Loucy (cell line): Measurements from ENCODE around the gene ROBO2.

Experiments
- H2AFZ ChIP-seq: fragments of 200-600 bp; sonication (generic); 2 replicates; pipeline ENCODE4 v1.6.0; 2016; ENCODE audit warnings: antibody characterized with exemption, mild to moderate bottlenecking, low read length, moderate library complexity
- H3F3A ChIP-seq: fragments of 200-600 bp; 2 replicates; pipeline ENCODE4 v1.6.0; 2016; ENCODE audit warnings: antibody characterized with exemption, low read depth, mild to moderate bottlenecking
- H3K27me3 ChIP-seq: fragments of 200-600 bp; sonication (generic); 2 replicates; pipeline ENCODE4 v1.6.1; 2014; ENCODE audit warnings: low read length, mild to moderate bottlenecking; ENCODE audit not compliant: insufficient read depth, poor library complexity, severe bottlenecking
- H3K36me3 ChIP-seq: fragments of 200-600 bp; sonication (generic); 2 replicates; pipeline ENCODE4 v1.6.1; 2016; ENCODE audit warnings: low read length; ENCODE audit not compliant: insufficient read depth
- H3K4me1 ChIP-seq: fragments of 200-600 bp; sonication (generic); 2 replicates; pipeline ENCODE4 v1.5.1; 2014; ENCODE audit warnings: low read length, mild to moderate bottlenecking; ENCODE audit not compliant: insufficient read depth, poor library complexity, severe bottlenecking
- H3K4me2 ChIP-seq: fragments of 200-600 bp; sonication (generic); 2 replicates; pipeline ENCODE4 v1.6.0; 2014; ENCODE audit warnings: antibody characterized with exemption, low read length, low read depth, mild to moderate bottlenecking; ENCODE audit not compliant: poor library complexity, severe bottlenecking
- H3K4me3 ChIP-seq: fragments of 200-600 bp; sonication (generic); 2 replicates; pipeline ENCODE4 v1.5.1; 2014; ENCODE audit warnings: low read length, mild to moderate bottlenecking, mixed read lengths; ENCODE audit not compliant: poor library complexity, severe bottlenecking
- H3K79me2 ChIP-seq: fragments of 200-600 bp; sonication (generic); 2 replicates; pipeline ENCODE4 v1.6.1; 2014; ENCODE audit warnings: low read length; ENCODE audit not compliant: insufficient read depth
- H3K9ac ChIP-seq: fragments of 200-600 bp; sonication (generic); 2 replicates; pipeline ENCODE4 v1.6.0; 2014; ENCODE audit warnings: mild to moderate bottlenecking, low read depth, low read length, moderate library complexity; ENCODE audit not compliant: poor library complexity, severe bottlenecking
- H3K9me2 ChIP-seq: fragments of 200-600 bp; sonication (generic); replicated peaks from 2 replicates; pipeline ENCODE4 v1.6.1; 2016; ENCODE audit warnings: low read depth, low read length, mixed read lengths
- H3K9me3 ChIP-seq: fragments of 200-600 bp; sonication (generic); 2 replicates; pipeline ENCODE4 v1.6.1; 2014; ENCODE audit warnings: mild to moderate bottlenecking, antibody characterized with exemption, low read length, low read depth; ENCODE audit not compliant: insufficient read depth
- H4K20me1 ChIP-seq: fragments of 200-600 bp; sonication (generic); 2 replicates; pipeline ENCODE4 v1.6.0; 2014; ENCODE audit warnings: antibody characterized with exemption, low read length, mild to moderate bottlenecking; ENCODE audit not compliant: insufficient read depth, poor library complexity, severe bottlenecking
- CTCF ChIP-seq: fragments of 200-600 bp; sonication (generic); conservative IDR thresholded peaks from 2 replicates; pipeline ENCODE4 v1.5.1; 2014; ENCODE audit warnings: mild to moderate bottlenecking, antibody characterized with exemption, low read length
- EZH2phosphoT487 ChIP-seq: fragments of 200-600 bp; IDR thresholded peaks from 2 replicates; pipeline ENCODE4 v1.6.1; 2018; ENCODE audit warnings: antibody characterized with exemption, mild to moderate bottlenecking, moderate library complexity, borderline replicate concordance

ROBO2 gene

GRCh38 chr3:77372634-77373346 lies 332.9 kb downstream of the ROBO2 start:
- H3K36me3 ChIP-seq = no peaks in the 10 kb centered on the region
- H4K20me1 ChIP-seq = no peaks in the 10 kb centered on the region
- H3K79me2 ChIP-seq = no peaks in the 10 kb centered on the region
- H3K27me3 ChIP-seq = no peaks in the 10 kb centered on the region
- H3K9ac ChIP-seq = no peak overlapping the region
- H3K4me1 ChIP-seq = no peaks in the 10 kb centered on the region
- H3K9me2 ChIP-seq = 0 out of 2 replicates have a peak, but pooled peaks cover under 1% of the 10 kb centered on the region
- H3K4me2 ChIP-seq = no peak overlapping the region
- H3F3A ChIP-seq = no peaks in the 10 kb centered on the region
- no peak overlapping the region for H3K4me3 ChIP-seq
- TF ChIP-seq EZH2phosphoT487 (no peak), CTCF (no peak)
- H3K9me3 ChIP-seq = no peaks in the 10 kb centered on the region
- no peak overlapping the region for H2AFZ ChIP-seq

DNA sequence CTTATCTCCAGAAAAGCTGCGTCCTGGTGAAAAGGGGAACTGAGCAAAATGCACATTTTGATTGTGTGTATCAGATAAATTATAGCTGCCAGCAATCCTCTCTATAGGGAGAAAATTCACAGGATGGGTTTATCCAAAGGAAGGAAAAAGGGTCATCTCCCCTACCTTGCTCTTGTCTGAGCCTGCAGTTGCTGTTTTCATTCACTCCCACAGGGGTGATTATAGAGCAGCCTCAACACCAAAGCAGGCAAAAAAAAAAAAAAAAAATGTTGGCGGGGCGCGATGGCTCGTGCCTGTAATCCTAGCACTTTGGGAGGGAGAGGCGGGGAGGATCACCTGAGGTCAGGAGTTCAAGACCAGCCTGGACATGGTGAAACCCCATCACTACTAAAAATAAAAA lies 333.7 kb downstream of the ROBO2 start:
- Histone ChIP-seq H3F3A (no peaks in the 10 kb centered on the region), H3K27me3 (no peaks in the 10 kb centered on the region), H3K9me2 (no peaks in the 10 kb centered on the region), H2AFZ (no peak overlapping the region), H3K79me2 (no peaks in the 10 kb centered on the region), H3K9ac (no peak overlapping the region), H3K9me3 (no peaks in the 10 kb centered on the region), H4K20me1 (no peaks in the 10 kb centered on the region), H3K4me1 (no peaks in the 10 kb centered on the region), H3K4me2 (no peak overlapping the region), H3K36me3 (no peaks in the 10 kb centered on the region), H3K4me3 (no peak overlapping the region)
- TF ChIP-seq EZH2phosphoT487 (no peak), CTCF (no peak)

- Histone ChIP-seq H3K27me3 (no peaks in the 10 kb centered on the region), H2AFZ (no peak overlapping the region), H3K79me2 (no peaks in the 10 kb centered on the region), H3K4me1 (no peaks in the 10 kb centered on the region), H3K9ac (no peak overlapping the region), H3K9me3 (no peaks in the 10 kb centered on the region), H3K4me3 (no peak overlapping the region), H3F3A (no peaks in the 10 kb centered on the region), H4K20me1 (no peaks in the 10 kb centered on the region), H3K36me3 (no peaks in the 10 kb centered on the region), H3K9me2 (no peaks in the 10 kb centered on the region), H3K4me2 (no peak overlapping the region)
- TF ChIP-seq EZH2phosphoT487 = no peak
- TF ChIP-seq CTCF = no peak
Measured at GRCh38 chr3:77376511-77376910, 336.6 kb downstream of the ROBO2 start.
